ENCODE measurements around the gene RPS10. TPM values are rescaled to one million over a fixed set of nuclear protein-coding genes. Genes with fewer than 3 reads are reported as not detected.
"Not testable (repeated sequence)": the region's sequence is repeated elsewhere in the genome, so short reads cannot be mapped to it uniquely, and the experiment has no call there.

Gene RPS10
- polyA plus RNA-seq, 4 donors, result 1,155 to 1,382 (median 1,236) TPM

DNA sequence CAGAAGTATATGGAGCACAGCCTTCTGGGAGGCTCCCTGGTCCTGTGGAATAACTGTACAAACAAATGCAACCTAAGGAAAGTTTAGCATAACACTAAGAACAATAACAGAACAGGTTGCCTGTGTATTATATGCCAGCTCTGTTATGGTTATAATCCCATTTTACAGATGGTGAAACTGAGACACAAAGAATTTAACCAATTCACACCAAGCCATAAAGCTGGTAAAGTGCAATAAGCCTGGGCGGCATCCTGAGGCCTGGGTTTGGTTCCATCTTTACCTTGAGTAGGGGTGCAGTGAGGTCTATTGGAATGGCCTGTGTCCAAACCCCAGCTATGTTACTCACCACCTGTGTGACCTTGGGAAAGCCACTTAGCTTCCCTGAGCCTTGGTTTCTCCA lies 25.3 kb upstream of the RPS10 start:
- no peak for DNase-seq (ENCODE audit: low read depth in 4 of 4, low spot score in 3 of 4)

DNA sequence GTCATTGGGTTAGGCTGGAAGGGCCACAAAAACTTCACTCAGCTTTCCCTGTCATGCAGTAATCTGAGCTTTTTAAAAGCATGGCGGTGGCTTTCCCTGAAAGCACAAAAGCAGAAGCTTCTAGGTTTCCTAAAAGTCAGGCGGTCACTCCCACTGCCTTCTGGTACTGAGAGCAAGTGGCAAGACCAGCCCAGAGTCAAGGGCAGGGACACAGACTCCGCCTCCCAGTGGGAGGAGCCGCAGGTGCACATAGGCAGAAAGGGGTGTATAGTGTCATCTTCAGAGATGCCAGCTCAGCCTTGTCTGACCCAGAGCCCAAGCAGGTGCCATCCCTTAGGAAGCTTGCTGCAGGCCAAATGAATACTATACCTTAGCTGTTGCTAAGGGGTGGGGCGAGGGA lies 22.0 kb upstream of the RPS10 start:
- DNase-seq (ENCODE audit: low read depth in 4 of 4, low spot score in 3 of 4), result no peak

DNA sequence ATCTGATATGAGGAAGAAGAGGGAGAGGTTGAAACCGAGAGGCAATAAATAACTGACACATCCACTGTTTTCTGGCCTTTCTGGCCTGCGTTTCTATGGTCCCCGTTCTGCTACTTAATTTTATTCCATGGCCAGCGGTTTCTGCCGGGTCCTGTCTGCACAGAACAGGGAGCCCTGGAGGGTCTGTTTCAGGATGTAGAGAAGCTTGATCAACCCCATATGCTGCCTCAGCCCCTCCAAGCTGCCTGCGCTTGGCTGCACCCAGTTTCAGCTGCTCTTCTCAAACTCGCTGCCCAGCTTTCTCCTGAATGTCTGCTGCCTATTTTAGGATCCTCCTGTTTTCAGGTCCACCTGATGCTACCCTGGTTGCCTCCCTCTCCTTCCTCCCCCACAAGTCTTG lies 21.5 kb upstream of the RPS10 start:
- no peak for DNase-seq (ENCODE audit: low read depth in 4 of 4, low spot score in 3 of 4)

DNA sequence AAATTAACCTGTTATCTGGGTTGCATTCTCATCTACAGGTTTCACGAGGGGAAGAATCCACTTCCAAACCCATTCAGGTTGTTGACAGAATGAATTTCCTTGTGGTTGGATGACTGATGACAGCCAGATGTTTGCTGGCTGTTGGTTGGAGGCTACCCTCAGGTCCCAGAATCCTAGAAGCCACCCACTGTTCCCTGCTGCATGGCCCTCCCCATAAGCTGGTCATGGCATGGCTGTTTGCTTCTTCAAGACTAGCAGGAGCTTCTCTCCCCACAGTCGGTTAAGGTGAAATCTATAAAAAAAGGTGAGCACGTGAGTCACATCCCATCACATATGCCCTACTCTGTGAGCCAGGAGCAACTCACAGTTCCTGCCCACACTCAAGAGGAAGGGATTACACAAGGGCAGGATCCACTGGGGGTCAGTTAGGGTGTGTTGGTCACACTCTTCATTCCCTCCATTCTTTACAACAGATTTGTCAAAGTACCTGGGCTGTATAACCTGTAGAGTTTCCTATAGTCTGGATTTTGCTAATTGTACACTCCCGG lies 19.5 kb upstream of the RPS10 start:
- no peak for DNase-seq (ENCODE audit: low read depth in 4 of 4, low spot score in 3 of 4)

DNA sequence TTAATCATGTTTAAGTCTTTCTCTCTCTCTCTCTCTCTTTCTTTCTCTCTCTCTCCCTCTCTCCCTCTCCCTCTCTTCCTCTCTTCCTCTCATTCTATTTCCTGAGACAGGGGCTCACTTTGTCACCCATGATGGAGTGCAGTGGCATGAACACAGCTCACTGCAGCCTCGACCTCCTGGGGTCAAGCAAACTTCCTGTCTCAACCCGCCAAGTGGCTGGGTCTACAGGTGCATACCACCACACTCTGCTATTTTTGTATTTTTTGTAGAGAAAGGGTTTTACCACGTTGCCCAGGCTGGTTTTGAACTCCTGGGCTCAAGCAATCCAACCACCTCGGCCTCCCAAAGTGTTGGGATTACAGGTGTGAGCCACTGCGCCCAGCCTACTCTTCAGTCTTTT lies 15.7 kb upstream of the RPS10 start:
- DNase-seq (ENCODE audit: low read depth in 4 of 4, low spot score in 3 of 4), result no peak

DNA sequence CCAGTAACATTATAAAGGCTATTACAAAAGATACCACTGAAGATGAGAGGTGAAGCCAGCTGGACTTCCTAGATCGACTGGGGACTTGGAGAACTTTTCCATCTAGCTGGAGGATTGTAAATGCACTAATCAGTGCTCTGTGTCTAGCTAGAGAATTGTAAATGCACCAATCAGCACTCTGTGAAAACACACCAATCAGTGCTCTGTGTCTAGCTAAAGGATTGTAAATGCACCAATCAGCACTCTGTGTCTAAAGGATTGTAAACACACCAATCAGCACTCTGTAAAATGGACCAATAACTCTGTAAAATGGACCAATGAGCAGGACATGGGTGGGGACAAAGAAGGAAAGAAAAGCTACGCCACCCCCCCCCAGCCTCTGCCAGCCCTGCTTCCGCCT lies 13.6 kb upstream of the RPS10 start:
- no peak for DNase-seq (ENCODE audit: low read depth in 4 of 4, low spot score in 3 of 4)

DNA sequence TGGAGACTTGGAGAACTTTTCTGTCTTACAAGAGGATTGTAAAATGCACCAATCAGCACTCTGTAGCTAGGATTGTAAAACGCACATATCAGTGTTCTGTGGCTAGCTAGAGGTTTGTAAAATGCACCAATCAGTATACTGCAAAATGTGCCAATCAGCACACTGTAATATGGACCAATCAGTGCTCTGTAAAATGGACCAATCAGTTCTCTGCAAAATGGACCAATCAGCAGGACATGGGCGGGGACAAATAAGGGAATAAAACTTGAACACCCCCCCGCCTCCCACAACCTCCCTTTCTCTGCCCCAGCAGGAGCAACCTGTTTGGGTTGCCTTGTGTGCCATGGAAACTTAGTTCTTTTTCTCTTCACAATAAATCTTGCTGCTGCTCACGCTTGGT lies 12.8 kb upstream of the RPS10 start:
- no peak for DNase-seq (ENCODE audit: low read depth in 4 of 4, low spot score in 3 of 4)

DNA sequence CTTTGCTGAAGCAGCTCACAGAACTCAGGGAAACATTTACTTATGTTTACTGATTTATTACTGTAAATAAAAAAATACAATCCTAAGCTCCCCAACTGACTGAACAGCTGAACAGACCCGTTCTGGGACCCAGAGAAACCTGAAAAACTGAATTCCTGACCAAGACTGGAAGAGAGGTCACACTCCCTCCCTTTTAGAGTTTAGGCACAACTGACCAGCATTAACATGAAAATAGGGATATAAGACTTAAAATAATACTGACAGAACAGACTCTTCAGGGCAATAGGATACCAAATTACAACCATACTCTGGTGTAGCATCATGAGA lies 11.7 kb upstream of the RPS10 start:
- DNase-seq (ENCODE audit: low read depth in 4 of 4, low spot score in 3 of 4), result no peak

DNA sequence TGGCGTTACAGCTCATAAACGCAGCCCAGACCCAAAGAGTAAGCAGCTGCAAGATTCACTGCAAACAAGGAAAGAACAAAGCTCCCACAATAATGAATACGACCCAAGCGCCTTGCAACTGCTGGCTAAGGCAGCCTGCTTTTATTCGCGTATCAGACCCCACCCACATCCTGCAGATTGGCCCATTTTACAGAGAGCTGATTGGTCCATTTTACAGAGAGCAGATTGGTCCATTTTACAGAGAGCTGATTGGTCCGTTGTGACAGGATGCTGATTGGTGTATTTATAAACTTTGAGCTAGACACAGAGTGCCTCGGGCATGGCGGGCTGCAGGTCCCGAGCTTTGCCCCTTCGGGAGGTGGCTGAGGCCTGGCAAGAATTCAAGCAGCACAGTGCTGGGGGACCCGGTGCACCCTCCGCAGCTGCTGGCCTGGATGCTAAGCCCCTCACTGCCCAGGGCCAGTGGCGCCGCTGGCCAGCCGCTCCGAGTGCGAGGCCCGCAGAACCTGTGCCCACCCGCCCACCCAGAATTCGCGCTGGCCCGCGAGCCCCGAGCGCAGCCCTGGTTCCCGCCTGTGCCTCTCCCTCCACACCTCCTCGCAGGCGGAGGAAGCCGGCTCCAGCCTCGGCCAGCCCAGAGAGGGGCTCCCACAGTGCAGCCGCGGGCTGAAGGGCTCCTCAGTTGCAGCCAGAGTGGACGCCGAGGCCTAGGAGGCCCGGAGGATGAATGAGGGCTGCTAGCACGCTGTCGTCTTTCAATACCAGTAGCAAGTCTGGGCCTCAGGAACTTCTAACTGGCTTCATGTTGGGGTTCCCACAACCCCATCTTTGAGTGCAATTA lies 11.2 kb upstream of the RPS10 start:
- DNase-seq (ENCODE audit: low read depth in 4 of 4, low spot score in 3 of 4), result no peak

DNA sequence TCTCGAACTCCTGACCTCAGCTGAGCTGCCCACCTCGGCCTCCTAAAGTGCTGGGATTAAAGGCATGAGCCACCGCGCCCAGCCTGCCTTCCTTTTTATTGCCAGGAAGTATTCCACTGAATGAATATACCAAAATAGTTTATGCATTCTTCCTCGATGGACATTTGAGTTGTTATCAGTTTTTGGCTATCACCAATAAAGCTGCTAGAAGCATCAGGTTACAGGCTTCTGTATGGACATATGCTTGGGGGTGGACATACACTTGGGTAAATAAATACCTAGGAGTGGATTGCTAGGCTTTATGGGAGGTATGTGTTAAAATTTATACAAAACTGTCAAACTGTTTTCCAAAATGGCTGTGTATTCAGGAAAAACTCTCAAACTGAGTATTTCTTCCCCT lies 10.0 kb upstream of the RPS10 start:
- DNase-seq (ENCODE audit: low read depth in 4 of 4, low spot score in 3 of 4), result no peak

DNA sequence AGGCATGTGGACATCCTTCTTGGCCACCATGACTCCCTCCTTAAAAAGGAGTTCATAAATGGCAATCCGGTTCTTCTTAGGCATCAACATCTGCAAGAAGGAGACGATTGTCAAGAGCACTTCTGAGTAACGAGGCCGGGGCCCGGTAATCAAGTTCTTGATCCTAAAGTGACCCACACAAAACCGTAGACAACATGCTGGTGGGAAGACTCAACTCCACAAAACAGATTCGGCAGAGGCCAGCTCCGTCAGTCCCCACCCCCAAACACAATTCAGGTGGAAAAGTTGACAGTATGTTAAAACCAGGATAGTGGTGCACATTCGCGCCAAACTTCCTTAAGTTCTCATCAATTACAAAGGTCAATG lies 754 bp downstream of the RPS10 start:
- no peak for DNase-seq (ENCODE audit: low read depth in 4 of 4, low spot score in 3 of 4)

DNA sequence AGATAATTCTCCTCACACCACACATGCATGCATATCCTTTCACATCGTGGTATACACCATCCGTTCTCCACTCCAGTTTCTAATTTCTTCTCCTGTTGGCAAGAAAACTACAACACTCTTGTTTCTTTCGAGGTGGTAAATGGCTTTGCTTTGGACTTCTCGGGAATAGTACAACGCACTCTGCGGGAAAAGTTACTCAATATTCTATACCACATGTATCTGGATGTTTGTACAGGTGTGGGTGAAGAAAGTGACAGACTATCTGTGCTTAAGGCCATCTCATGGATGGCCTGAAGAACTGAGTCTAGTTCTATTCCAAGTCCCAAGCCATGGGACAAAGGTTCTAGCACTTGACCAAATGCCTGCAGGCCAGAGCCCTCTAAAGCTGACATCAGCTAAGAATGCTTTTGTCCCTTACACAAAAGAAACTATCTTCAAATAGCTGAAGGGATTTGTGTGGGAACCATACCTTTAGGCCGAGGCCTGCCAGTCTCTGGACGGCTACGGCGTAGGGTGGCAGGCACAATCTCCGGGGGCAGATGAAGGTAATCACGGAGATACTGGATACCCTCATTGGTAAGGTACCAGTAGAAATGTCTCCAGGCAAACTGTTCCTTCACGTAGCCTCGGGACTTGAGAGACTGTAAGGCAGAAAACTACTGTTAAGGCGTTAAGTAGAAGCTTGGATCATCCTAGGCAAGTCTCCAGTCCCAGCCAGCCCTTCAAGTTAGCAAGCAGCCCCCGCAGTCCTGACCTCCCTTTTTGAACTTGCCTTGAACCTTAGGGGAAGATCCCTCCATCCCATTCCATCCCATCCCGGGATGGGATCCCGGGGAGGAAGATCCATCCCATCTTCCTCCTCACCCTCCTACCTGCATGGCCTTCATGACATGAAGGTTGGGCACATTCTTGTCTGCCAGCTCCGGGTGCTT lies 1.4 kb downstream of the RPS10 start:
- no peak for DNase-seq (ENCODE audit: low read depth in 4 of 4, low spot score in 3 of 4)

DNA sequence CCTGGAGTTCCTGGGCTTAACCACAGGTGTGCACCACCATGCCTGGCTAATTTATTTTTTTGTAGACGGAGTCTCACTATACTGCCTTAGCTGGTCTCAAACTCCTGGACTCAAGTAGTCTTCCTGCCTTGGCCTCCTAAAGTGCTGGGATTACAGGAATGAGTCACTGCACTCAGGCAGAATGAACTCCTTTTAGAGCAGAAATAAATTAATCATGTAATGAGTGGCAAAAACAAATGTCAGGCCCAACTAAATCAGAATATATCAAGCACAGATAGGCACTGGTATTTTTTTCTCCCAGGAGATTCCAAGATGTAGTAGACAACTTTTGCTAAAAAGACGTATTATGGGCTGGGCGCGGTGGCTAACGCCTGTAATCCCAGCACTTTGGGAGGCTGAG lies 2.6 kb downstream of the RPS10 start:
- DNase-seq (ENCODE audit: low read depth in 4 of 4, low spot score in 3 of 4), result no peak

DNA sequence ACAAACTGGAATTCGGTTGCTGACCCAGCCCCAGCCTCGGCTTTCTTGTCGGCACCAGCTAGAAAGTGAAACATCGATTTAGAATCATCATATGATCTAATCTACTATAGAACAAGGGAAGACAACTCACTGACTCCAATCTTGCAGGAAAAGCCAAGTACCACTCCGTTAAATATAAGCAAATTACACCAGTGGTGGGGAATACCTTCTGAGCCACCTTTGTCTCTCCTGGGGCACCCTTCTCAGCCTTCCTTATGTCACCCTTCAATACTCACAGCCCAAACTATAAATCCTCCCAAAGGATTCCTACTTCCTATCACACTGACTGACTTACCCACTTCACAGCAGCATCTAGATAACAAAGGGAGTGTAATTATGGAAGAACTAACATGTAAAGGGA lies 7.5 kb downstream of the RPS10 start:
- no peak for DNase-seq (ENCODE audit: low read depth in 4 of 4, low spot score in 3 of 4)

DNA sequence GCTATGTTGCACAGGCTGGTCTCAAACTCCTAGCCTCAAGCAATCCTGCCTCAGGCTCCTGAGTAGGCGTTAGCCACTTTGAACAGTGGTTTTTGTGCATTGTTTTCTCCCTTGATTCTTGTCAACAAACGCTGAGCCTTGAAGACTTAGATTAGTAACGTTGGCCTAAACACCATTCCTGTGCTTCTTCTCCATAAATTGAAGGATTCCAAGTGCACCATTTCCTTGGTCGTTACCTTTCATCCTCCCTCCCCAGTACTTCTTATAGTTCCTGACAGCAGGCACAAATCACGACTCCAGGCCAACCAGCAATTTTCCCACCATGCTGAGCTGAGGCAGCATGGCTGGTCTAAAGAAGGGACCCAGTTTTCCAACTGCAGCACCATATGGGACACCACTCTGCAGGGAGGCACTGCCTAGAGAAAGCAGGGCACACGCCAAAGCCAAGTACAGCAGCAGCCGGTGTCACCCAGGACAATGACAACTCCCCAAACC lies 8.9 kb downstream of the RPS10 start:
- DNase-seq (ENCODE audit: low read depth in 4 of 4, low spot score in 3 of 4), result no peak

DNA sequence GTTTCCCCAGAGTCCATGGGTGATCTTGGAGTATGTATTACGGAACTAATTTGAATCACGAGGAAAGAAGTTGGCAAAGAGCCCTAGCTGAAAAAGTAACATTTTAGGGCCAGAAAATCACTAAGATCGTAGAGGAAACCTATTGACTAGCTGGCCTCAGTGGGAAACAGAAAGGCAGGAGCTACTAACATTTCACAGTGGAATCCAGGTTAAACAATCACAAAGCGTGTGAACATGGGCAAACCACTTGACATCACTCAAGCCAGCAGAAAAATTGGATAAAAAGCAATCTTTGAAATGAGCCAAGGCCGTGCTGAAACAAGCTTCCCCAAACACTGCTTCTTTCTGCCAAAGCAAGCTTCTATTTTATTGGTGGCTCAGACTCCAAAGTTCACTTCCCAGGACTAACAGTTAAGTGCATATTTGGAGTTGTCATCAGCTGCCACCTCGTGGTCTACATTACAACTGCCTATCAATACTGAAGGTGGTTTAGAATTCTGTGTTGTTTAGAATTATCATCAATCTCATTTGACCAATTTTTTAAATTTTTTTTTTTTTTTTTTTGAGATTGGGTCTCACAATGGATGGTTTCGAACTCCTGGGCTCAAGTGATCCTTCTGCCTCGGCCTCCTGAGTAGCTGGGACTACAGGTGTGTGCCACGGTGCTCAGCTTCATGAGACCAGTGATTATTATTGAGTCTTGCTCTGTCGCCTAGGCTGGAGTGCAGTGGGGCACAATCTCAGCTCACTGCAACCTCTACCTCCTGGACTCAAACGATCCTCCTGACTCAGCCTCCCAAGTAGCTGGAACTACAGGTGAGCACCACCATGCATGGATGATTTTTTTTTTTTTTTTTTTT lies 10.6 kb downstream of the RPS10 start:
- no peak for DNase-seq (ENCODE audit: low read depth in 4 of 4, low spot score in 3 of 4)

DNA sequence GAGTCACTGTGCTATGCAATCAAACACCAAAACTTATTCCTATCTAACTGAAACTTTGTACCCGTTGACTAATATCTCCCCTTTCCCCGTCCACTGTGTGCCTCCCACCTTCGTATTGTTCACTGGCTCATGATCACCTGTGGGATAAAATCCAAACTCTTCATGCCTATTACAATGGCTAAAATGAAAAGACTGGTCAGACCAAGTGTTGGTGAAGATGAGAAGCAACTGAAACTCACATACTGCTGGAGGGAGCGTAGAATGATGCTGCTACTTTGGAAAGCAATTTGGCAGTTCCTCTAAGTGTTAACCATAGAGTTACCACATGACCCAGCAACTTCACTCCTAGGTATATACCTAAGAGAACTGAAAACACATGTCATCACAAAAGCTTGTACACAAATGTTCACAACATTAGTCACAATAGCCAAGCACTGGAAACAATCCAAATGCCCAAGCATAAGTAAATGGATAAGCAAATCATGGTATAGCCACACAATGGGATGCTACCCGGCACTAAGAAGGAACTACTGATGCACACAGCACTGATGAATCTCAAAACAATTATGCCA lies 13.1 kb downstream of the RPS10 start:
- no peak for DNase-seq (ENCODE audit: low read depth in 4 of 4, low spot score in 3 of 4)

DNA sequence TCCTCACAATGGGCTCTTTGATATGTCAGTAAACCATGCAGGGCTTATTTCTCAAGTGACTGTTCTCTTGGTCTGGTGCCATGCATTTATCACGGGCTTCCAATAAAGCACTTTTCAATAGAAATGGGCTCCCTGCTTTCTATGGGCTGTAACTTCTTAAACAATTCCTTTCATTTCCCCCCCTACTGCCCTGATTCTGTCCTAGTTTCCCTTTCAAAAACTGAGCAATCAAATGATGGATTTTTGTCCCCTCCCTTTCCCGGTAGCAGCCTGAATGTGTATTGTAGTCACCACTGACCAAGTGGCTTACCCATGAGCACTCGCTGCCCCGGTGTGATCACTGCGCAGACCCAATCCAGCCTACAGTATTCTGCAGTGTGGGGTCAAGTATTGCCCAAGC lies 13.9 kb downstream of the RPS10 start:
- DNase-seq (ENCODE audit: low read depth in 4 of 4, low spot score in 3 of 4), result no peak

DNA sequence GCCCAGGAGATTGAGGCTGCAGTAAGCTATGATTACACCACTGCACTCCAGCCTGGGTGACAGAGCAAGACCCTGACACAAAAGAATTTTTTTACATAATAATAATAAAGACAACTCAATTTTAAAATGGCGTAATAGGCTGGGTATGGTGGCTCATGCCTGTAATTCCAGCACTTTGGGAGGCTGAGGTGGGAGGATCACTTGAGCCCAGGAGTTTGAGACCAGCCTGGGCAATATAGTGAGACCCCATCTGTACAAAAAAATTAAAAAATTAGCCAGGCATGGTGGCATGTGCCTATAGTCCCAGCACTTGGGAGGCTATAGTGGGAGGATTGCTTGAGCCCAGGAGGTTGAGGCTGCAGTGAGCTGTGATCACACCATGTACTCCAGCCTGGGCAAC lies 18.0 kb downstream of the RPS10 start:
- DNase-seq (ENCODE audit: low read depth in 4 of 4, low spot score in 3 of 4), result not testable (repeated sequence)

DNA sequence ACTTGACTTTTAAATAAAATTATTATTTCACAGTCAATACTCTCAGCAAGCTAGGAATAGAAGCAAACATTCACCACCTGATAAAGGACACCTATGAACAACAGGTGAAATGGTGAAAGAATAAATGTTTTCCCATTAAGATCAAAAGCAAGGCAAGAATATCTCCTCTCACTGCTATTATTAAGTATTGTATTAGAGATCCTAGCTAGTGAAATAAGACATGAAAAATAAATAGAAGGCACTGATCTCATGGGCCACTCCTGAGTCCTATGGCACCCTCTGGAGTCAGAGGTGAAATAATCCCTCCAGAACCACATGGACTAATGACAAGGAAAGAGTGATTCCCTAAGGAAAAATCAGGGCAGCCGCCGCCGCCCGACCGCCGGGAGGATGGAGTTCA lies 29.4 kb downstream of the RPS10 start:
- DNase-seq (ENCODE audit: low read depth in 4 of 4, low spot score in 3 of 4), result no peak
